Coronary artery (tissue), 2 donors: Measurements from ENCODE around the gene ULK4.

Source experiments
- DNase-seq: peaks from one replicate; pipeline ENCODE4 v3.0.0-alpha.2; 2017; ENCODE audit warnings: low spot score
- H3K27ac ChIP-seq, 2 donors: fragments of 200-600 bp; sonication (generic); one replicate each; pipeline ENCODE4 v1.5.1; 2016 to 2019
- H3K4me3 ChIP-seq: fragments of 200-600 bp; sonication (generic); 2 replicates; pipeline ENCODE4 v1.5.1; 2016; ENCODE audit warnings: mild to moderate bottlenecking, moderate library complexity
- TF ChIP-seq, protein P1 (sequence below): fragments of 200-600 bp; sonication (generic); IDR thresholded peaks from one replicate; pipeline ENCODE4 v1.5.1; 2019; ENCODE audit warnings: antibody characterized with exemption

The ULK4 gene

DNA sequence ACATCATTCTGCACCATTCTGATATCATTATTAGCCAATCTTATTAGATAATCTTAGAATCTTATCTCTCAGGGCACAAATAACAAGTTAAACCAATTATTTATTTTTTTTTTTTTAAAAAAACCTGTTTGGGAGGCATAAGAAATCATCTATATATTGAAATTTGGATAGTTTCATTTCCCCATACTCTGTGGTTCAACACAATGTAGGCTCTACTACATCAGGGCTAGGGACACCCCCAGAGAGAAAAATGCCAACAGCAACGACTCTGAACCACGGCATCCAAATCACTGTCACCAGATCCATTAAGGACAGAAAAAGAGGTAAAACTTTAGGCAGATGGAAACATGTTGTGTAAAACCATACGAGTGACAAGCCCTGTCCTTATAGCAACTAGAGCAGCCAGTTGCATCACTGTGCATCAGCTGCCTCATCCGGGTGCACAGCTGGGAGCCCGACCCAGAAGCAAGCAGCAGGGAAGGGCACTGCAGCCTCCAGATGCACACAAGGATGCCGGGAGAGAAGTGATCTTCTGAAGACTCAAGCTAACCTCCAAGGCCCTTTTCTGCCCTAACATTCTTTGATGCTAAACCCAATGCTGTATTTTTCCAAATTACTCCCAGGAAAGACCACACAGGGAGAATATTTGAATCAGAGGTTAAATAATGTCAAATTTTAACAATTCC is 381.5 kb downstream of the ULK4 start:
- Histone ChIP-seq H3K27ac (no peak overlapping the region), H3K4me3 (no peak overlapping the region)
- TF ChIP-seq, protein P1, sequence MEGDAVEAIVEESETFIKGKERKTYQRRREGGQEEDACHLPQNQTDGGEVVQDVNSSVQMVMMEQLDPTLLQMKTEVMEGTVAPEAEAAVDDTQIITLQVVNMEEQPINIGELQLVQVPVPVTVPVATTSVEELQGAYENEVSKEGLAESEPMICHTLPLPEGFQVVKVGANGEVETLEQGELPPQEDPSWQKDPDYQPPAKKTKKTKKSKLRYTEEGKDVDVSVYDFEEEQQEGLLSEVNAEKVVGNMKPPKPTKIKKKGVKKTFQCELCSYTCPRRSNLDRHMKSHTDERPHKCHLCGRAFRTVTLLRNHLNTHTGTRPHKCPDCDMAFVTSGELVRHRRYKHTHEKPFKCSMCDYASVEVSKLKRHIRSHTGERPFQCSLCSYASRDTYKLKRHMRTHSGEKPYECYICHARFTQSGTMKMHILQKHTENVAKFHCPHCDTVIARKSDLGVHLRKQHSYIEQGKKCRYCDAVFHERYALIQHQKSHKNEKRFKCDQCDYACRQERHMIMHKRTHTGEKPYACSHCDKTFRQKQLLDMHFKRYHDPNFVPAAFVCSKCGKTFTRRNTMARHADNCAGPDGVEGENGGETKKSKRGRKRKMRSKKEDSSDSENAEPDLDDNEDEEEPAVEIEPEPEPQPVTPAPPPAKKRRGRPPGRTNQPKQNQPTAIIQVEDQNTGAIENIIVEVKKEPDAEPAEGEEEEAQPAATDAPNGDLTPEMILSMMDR = no peak
- no peak for DNase-seq

DNA sequence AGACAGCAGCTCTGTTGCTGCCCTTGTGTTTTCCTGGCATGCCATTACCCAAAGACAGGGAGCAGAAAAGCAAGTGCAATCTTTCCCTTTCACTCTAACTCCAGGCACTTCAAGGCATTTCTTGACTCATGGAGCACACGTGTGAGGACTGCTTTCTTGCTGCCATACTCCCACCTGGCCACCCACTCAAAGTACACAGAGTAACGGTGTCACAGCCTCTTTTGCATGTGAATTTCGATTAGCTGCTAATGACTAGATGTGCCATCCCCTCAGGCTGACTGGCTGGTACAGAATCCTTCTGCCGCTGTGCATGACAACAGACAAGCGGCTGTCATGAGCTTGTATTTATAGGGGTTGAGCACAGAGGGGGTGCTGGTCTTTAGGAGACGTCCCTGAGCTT is 382.0 kb downstream of the ULK4 start:
- no peak overlapping the region for H3K4me3 ChIP-seq
- TF ChIP-seq, protein P1 = no peak
- no peak for DNase-seq
- H3K27ac ChIP-seq = no peak overlapping the region

DNA sequence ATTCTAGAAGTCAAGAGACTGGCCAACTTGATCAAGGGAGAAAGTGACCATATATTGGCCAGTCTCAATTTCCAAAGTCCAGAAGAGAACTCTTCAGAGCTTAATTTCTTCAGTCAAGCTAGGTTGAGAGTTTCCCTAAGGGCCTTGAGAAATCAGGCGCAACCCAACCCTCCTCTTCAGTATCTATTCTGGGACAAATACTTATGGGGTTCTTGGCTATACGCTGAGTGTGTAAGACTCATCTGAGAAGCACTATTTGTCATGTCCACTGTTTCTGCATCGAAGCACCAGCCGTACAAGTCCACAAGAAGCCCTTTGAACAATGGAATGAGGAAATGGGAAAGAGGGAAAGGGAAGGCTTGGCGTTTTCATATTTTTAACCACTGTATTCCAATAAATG is 383.1 kb downstream of the ULK4 start:
- DNase-seq = no peak
- Histone ChIP-seq H3K27ac (no peak overlapping the region), H3K4me3 (no peak overlapping the region)
- TF ChIP-seq, protein P1 = no peak

DNA sequence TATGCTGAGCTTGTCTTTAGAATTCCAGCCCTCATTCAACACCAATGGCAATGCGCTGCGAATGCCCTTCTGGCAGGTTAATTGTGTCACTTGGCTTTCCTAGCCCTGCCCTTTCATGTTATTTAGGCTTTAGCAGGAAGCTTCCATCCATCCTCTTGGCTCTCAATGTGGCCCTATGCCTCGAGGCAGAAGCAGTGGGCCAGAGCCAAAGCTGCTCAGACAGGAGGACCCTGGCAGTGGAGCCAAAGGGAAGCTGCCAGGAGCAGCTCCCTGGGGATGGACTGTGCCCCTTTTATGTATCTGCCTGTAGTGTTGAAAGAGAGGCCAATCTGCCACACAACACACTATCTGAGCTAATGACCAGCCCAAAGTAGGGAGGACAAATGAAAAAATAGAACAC is 386.2 kb downstream of the ULK4 start:
- no peak overlapping the region for H3K4me3 ChIP-seq
- TF ChIP-seq, protein P1 = no peak
- no peak for DNase-seq
- H3K27ac ChIP-seq = peak overlapping the region; percentile 3 to 22

DNA sequence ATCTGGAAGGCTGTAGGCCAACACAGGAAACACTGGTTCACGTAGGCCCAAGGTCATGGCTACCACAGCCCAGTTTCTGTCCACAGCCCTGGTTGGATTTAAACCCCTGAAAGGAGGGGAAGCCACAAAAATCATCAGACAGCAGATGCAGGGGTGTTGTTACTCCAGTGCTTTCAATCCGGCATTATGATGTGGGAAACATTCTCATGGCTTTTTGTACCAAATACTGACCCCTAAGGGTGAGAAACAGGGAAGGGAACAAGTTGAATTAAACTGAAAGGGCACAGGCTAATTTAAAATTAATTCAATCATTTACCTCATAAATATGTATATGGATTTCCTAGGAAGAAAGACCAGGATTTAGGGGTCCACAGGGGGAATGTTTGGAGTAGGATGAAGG is 387.0 kb downstream of the ULK4 start:
- no peak overlapping the region for H3K4me3 ChIP-seq
- DNase-seq = no peak
- TF ChIP-seq, protein P1 = no peak
- no peak overlapping the region for H3K27ac ChIP-seq

DNA sequence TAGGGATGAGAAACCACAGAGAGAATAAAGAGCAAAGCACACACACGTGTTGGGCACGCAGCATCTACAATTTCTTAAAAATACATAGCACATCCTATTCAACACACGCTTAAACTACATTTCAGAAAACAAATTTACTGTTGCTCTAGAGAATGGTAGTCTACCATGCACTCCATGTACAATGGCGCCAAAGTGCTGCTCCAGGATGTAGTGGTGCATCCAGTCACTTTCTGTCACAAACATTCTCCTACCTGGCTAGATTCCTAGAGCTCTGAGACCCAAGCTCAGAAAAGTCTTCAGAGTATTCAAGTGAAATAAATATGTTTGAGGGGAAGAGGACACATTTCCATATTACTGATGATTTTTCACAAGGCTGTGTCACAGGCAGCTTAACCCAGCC is 388.3 kb downstream of the ULK4 start:
- DNase-seq = no peak
- Histone ChIP-seq H3K4me3 (no peak overlapping the region), H3K27ac (no peak overlapping the region)
- TF ChIP-seq, protein P1 = no peak

DNA sequence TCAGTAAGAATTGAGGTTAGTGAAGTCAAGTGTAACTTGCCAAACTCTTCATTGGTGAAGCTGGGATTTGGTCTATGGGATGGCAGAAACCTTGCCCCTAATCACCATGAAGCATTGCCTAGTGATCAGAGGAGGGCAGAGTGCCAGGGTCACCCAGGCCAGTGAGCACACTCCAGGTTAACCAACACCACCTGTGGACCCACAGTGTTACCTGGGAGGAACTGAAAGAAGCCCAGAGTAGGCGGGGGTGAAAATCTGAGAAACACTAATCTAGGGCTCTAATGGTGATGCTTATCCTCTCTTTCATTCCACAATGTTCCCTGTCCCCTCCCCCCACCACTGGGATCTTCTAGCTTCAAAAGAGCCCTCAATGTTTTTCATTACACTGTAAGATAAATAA is 389.8 kb downstream of the ULK4 start:
- Histone ChIP-seq H3K27ac (no peak overlapping the region), H3K4me3 (no peak overlapping the region)
- TF ChIP-seq, protein P1 = no peak
- DNase-seq = no peak
